PC-3 (cell line): ENCODE results near the gene CHMP6.

Experiments
- CTCF ChIP-seq: fragments of 300-600 bp; sonication (generic); conservative IDR thresholded peaks from 2 replicates; pipeline ENCODE4 v1.5.1; 2017; ENCODE audit warnings: antibody characterized with exemption, low read depth, mild to moderate bottlenecking, low read length
- EZH2 ChIP-seq: fragments of 300-600 bp; sonication (generic); IDR thresholded peaks from one replicate; pipeline ENCODE4 v1.6.1; 2017; ENCODE audit warnings: antibody characterized with exemption, mild to moderate bottlenecking, low read length; ENCODE audit not compliant: unreplicated experiment

- TF ChIP-seq CTCF (no peak), EZH2 (no peak)
Observed at GRCh38 chr17:81049372-81049911, 57.8 kb downstream of the CHMP6 start.
